GM12874 (cell line): ENCODE data around the gene DHX15.

Experiments
- TF ChIP-seq, protein P1 (sequence below): IDR thresholded peaks from 2 replicates; pipeline ENCODE4 v1.5.1; 2011; ENCODE audit warnings: low read depth, mild to moderate bottlenecking, control low read depth, low read length, moderate library complexity; ENCODE audit not compliant: insufficient read depth

Gene DHX15

DNA sequence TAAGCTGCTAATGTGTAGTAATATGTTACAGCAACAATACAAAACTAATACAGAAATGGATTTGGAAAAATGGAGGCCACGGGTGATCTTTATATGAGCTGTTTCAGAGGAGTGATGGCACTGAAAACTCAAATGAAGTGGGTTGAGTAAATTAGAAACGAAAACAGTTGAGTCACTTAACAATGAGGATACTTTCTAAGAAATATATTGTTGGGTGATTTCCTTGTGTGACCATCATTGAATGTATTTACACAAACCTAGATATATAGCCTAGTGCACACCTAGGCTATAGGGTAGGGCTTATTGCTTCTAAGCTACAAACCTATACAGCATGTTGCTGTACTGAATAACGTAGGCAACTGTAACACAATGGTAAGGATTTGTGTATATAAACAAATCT is 30.5 kb upstream of the DHX15 start:
- TF ChIP-seq, protein P1, sequence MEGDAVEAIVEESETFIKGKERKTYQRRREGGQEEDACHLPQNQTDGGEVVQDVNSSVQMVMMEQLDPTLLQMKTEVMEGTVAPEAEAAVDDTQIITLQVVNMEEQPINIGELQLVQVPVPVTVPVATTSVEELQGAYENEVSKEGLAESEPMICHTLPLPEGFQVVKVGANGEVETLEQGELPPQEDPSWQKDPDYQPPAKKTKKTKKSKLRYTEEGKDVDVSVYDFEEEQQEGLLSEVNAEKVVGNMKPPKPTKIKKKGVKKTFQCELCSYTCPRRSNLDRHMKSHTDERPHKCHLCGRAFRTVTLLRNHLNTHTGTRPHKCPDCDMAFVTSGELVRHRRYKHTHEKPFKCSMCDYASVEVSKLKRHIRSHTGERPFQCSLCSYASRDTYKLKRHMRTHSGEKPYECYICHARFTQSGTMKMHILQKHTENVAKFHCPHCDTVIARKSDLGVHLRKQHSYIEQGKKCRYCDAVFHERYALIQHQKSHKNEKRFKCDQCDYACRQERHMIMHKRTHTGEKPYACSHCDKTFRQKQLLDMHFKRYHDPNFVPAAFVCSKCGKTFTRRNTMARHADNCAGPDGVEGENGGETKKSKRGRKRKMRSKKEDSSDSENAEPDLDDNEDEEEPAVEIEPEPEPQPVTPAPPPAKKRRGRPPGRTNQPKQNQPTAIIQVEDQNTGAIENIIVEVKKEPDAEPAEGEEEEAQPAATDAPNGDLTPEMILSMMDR = no peak

DNA sequence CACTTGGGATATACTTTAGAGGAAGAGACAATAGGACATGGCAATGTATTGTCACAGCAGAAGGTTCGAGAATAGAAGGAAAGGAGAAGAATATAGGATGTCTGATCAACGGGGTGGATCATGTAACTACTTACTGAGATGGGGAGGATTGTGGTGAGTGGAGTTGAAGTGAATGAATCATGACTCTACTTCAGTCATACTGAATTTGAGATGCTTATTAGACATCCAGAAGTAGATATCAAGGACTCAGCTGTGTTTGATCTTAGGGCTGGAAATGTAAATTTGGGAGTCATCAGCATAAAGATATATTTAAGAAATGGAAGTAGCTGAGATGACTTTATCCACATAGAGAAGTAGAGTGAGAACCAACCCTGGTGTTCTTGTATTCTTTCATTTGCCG is 29.1 kb upstream of the DHX15 start:
- TF ChIP-seq, protein P1 = no peak

DNA sequence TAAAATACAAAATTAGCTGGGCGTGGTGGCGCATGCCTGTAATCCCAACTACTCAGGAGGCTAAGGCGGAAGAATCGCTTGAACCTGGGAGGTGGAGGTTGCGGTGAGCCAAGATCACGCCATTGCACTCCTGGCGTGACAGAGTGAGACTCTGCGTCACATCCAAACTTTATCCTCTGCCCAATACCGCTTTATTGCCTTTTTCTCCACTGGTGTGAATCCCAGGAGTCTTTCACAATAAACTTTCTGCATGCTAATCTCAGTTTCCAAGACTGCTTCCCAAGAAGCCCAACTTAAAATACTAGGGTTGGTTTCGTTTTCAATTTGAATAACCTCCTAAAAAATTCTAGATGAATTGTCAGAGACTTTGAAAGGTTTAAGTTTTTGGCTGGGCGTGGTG is 27.2 kb upstream of the DHX15 start:
- TF ChIP-seq, protein P1 = no peak

DNA sequence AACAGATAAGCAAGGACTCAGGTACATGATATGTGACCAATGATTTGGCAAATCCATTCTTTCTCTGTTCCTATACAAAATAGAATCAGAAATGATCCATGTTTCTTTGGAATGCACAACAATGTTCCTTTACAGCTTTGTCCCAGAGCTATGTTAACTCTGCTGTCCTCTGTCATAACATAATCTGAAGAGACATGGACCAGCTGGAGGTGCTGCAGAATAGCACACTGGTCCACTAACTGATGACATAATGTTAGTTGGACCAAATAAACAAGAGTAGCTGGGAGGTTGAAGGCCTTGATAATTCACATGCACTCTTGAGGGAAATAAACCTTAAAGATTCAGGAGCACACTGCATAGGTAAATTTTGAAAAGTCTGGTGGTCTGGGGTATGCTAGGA is 23.0 kb upstream of the DHX15 start:
- TF ChIP-seq, protein P1 = no peak

DNA sequence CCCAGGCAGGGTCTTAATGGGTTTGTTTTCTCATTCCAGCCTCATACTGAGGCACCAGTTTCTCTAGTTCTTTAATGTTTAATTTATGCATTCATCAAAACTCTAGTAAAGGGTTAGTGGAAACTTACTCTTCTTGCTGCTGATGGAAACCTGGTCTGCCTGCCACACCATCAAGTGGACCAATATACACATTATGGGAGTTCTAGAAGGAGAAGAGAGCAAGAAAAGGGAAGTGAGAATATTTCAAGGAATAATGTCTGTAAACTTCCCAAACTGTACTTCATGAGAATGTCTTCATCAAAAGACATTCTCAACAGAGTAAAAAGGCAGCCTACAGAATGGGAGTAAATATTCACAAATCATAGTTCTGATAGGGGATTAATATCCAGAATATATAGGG is 20.9 kb upstream of the DHX15 start:
- TF ChIP-seq, protein P1 = no peak

DNA sequence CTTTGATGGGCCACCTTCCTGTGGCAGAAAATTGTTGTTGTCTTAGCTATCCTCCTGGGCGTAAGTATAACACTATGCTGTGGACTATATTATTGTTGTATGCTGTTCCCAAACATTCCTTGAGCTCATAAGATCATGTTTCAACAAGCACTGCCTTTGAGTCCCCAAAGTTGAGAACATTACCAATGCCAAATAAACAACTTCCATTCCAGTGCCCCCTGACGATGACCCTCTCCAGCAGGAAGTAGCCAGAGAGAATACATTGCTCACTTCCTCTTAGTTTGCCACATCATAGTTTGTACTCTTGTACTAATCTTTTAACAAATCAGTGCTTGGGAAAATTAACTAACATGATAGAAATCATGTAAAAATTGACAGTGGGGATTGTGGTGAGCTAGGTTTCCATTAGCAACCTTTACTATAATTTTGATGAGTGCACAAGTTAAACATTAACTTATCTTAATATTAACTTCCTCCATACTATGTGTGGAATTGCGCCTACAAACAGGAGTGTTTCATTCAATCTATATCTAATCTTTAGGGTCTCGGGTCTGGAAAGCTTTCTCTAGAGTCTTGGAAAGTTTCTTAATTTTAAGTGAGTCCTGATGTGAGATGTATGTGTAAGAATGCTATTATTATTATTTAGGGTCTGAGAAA is 20.3 kb upstream of the DHX15 start:
- TF ChIP-seq, protein P1 = no peak

DNA sequence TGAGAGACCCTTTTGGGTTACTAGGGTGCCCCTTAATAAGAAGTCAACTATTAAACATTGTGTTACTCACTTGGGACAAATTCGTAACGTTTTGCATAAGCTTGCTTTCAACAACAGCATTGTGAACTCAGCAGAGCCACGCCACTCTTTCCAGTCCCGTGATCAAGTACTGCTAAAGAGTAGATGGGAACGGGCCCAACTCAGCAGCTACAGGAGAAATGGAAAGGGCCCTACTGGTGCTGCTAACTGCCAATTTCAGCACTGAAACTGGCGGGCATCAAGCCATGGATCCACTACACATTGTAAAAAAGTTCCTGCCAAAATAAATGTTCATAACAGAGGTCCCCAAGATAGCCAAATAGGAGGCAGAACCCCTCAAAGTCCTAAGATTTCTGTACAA is 19.0 kb upstream of the DHX15 start:
- TF ChIP-seq, protein P1 = no peak
